Esophagus squamous epithelium (tissue), 4 donors: Measurements from ENCODE around the gene PLCXD1.

ENCODE experiments used
- CTCF ChIP-seq, 6 experiments: fragments of 450-650 bp in 4 of 6; fragments of 200-600 bp in 2 of 6; sonication (generic) in 2 of 6; IDR thresholded peaks; one replicate each; pipeline ENCODE4 v1.5.1; 2016 to 2019; ENCODE audit warnings: antibody characterized with exemption in 6 of 6, mild to moderate bottlenecking in 4 of 6, moderate library complexity in 4 of 6
- POLR2A ChIP-seq, 4 donors: fragments of 450-650 bp; IDR thresholded peaks; one replicate each; pipeline ENCODE4 v1.6.1; 2017; ENCODE audit warnings: antibody characterized with exemption in 4 of 4, mild to moderate bottlenecking in 4 of 4, moderate library complexity in 3 of 4

- TF ChIP-seq POLR2A (IDR thresholded peaks at IDR 0.05) = no peak
- TF ChIP-seq CTCF (IDR thresholded peaks at IDR 0.05) = no peak
Measured at GRCh38 chrX:252244-252956, 28.8 kb upstream of the PLCXD1 start.
